ENCODE results near the gene IRF4.

IRF4 gene

GRCh38 chr6:343960-344815, 47.4 kb upstream of the IRF4 start:
- TF ChIP-seq EGR1 (IDR thresholded peaks at IDR 0.05) (no peak), FOXM1 (IDR thresholded peaks at IDR 0.05; ENCODE audit: borderline replicate concordance, low read depth) (no peak)

GRCh38 chr6:344816-345340, 46.7 kb upstream of the IRF4 start:
- TF ChIP-seq TEAD4 (IDR thresholded peaks at IDR 0.05), result no peak
- no peak for TF ChIP-seq TCF12 (IDR thresholded peaks at IDR 0.05; ENCODE audit: low read depth)
- no peak for TF ChIP-seq EGR1 (IDR thresholded peaks at IDR 0.05)
- TF ChIP-seq REST (IDR thresholded peaks at IDR 0.05; ENCODE audit: low read depth), result no peak
- TF ChIP-seq MAX (IDR thresholded peaks at IDR 0.05), result no peak
- TF ChIP-seq YY1 (IDR thresholded peaks at IDR 0.05; ENCODE audit: low read depth), result no peak
- no peak for TF ChIP-seq ZBTB7A (IDR thresholded peaks at IDR 0.05; ENCODE audit: low read depth)

GRCh38 chr6:345747-346385, 45.7 kb upstream of the IRF4 start:
- TF ChIP-seq USF1 (IDR thresholded peaks at IDR 0.05), result no peak
- no peak for TF ChIP-seq TEAD4 (IDR thresholded peaks at IDR 0.05)

GRCh38 chr6:346386-347030, 45.0 kb upstream of the IRF4 start:
- TF ChIP-seq ZBTB7A (IDR thresholded peaks at IDR 0.05; ENCODE audit: low read depth) (no peak), TAF1 (IDR thresholded peaks at IDR 0.05; ENCODE audit: low read depth) (no peak), EGR1 (IDR thresholded peaks at IDR 0.05) (no peak), MAX (IDR thresholded peaks at IDR 0.05) (no peak), NFIC (IDR thresholded peaks at IDR 0.05) (no peak), CEBPB (IDR thresholded peaks at IDR 0.05) (no peak), REST (IDR thresholded peaks at IDR 0.05; ENCODE audit: low read depth) (no peak), YY1 (IDR thresholded peaks at IDR 0.05; ENCODE audit: low read depth) (no peak), RAD21 (IDR thresholded peaks at IDR 0.05; ENCODE audit: low read depth) (no peak), TEAD4 (IDR thresholded peaks at IDR 0.05) (no peak)

- no peak for TF ChIP-seq CREB1 (IDR thresholded peaks at IDR 0.05; ENCODE audit: low read depth)
- TF ChIP-seq EP300 (IDR thresholded peaks at IDR 0.05; ENCODE audit: borderline replicate concordance), result no peak
- no peak for TF ChIP-seq EGR1 (IDR thresholded peaks at IDR 0.05)
- no peak for TF ChIP-seq FOXM1 (IDR thresholded peaks at IDR 0.05; ENCODE audit: borderline replicate concordance, low read depth)
- no peak for TF ChIP-seq ZBTB7A (IDR thresholded peaks at IDR 0.05; ENCODE audit: low read depth)
These were observed 44.3 kb upstream of the IRF4 start for GRCh38 chr6:347232-347631.

- TF ChIP-seq TAF1 (IDR thresholded peaks at IDR 0.05; ENCODE audit: low read depth) (no peak), YY1 (IDR thresholded peaks at IDR 0.05; ENCODE audit: low read depth) (no peak), EGR1 (IDR thresholded peaks at IDR 0.05) (no peak), EP300 (IDR thresholded peaks at IDR 0.05; ENCODE audit: borderline replicate concordance) (no peak), RAD21 (IDR thresholded peaks at IDR 0.05; ENCODE audit: low read depth) (no peak), FOXM1 (IDR thresholded peaks at IDR 0.05; ENCODE audit: borderline replicate concordance, low read depth) (no peak), CEBPB (IDR thresholded peaks at IDR 0.05) (no peak), TCF12 (IDR thresholded peaks at IDR 0.05; ENCODE audit: low read depth) (no peak), MAX (IDR thresholded peaks at IDR 0.05) (no peak), ZBTB7A (IDR thresholded peaks at IDR 0.05; ENCODE audit: low read depth) (no peak), USF1 (IDR thresholded peaks at IDR 0.05) (no peak), TEAD4 (IDR thresholded peaks at IDR 0.05) (no peak)
These were observed 43.3 kb upstream of the IRF4 start for GRCh38 chr6:347951-348859.
